Cardiac fibroblast (primary cell): ENCODE measurements around the gene CDKL1.
A peak's percentile ranks its signal among the peaks of the same experiment; 100 is the strongest.

Experiments
- DNase-seq, 2 donors: peaks; one replicate each; pipeline versions ENCODE4 v3.0.0 to v3.0.0-alpha.2; 2010; ENCODE audit warnings: low read depth in 2 of 2
- H3K4me3 ChIP-seq, 2 donors: replicated peaks in 1 of 2; 1 replicate in 1 of 2; 2 replicates in 1 of 2; pipeline ENCODE4 v1.5.1; 2011; ENCODE audit warnings: low read depth in 2 of 2, low read length in 2 of 2, mild to moderate bottlenecking in 2 of 2, moderate library complexity in 1 of 2
- TF ChIP-seq, protein P1 (sequence below): IDR thresholded peaks from one replicate; pipeline ENCODE4 v1.5.1; 2011; ENCODE audit warnings: low read depth, mild to moderate bottlenecking, low read length, inconsistent platforms

CDKL1 gene

DNA sequence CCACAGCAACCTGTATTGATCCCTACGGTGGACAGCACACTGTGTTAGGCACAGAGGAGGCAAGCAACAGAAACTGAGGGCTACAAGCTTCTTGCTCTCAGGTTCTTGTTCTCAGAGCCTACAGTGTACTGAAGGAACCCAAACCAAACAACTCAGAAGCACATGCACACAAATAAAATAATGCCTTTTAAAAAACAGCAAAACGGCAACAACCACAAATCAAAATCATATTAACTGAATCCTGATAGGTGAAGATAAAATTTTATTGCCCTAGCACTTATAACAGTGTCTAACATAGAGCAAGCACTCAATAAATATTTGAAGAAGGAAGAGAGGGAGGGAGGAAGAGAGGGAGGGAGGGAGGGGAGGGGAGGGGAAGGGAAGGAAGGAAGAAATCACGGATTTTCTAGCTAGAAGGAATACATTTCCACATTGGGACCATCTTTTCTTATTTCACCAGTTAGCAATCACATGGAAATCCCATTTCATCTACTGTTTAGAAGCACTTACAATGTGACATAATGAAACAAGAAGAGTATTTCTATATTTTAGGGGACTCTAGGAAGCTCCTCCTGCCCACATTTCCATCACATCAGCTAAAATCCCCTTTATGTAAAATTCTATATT, 57.4 kb downstream of the CDKL1 start:
- no peak for DNase-seq
- H3K4me3 ChIP-seq: no peak overlapping the region
- TF ChIP-seq, protein P1, sequence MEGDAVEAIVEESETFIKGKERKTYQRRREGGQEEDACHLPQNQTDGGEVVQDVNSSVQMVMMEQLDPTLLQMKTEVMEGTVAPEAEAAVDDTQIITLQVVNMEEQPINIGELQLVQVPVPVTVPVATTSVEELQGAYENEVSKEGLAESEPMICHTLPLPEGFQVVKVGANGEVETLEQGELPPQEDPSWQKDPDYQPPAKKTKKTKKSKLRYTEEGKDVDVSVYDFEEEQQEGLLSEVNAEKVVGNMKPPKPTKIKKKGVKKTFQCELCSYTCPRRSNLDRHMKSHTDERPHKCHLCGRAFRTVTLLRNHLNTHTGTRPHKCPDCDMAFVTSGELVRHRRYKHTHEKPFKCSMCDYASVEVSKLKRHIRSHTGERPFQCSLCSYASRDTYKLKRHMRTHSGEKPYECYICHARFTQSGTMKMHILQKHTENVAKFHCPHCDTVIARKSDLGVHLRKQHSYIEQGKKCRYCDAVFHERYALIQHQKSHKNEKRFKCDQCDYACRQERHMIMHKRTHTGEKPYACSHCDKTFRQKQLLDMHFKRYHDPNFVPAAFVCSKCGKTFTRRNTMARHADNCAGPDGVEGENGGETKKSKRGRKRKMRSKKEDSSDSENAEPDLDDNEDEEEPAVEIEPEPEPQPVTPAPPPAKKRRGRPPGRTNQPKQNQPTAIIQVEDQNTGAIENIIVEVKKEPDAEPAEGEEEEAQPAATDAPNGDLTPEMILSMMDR: no peak

DNA sequence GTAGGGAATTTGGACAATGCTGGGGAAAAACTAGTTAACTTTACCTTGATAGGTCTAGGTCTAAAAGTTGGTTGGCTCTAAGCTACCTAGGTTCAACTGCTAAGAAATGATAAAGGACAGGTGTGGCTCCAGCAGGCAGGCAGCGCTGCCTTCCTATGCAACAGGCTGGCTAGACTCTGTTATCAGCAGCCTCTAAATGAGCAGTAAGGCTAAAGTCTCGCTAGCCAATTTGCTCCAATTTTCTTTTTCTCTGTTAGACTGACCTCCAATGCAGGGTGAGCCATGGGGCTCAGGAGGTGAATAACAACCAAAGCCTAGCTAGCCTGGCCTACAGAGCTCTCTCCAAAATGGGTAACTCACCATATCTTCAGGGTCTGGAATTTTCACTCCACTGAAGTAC, 58.1 kb downstream of the CDKL1 start:
- no peak overlapping the region for H3K4me3 ChIP-seq
- no peak for DNase-seq
- TF ChIP-seq, protein P1: no peak

DNA sequence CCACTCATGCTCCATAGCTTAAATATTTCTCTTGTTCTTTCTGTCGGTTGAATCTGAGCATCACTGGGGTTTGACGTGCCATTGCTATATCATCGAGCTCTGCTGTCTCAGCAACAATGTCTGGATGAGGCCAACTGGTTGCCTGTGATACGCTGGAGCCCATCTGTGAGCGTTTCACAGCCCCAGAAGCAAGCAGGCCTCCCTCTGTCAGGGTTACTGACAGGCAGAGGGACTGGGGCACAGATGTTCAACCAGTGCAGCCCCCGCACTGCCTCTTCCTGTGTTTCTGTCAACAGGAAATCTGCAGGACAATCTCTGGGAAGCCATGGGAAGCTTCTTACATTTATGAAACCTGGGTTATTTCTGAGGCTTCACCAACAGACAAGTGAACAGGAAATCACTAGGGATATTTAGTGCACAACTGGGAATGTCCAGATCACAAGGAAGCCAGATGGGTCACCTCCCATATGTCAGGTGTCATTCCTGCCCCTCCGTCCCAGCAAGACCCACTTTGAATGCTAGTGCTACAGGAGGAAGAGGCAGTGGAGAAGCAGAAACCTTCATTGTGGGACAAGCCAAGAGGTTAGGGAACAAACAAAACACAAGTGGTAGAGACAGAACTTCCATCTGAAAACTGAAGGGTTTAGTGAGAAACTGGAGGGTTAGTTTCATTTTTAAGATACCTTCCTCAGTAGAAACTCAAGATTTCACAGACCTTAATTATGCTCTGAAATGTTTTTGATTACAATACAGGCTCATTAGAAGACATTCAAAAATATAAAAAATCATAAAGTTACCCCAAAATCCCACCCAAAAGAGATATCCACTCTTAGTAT, 60.5 kb downstream of the CDKL1 start:
- peak; percentile 65 to 72 for DNase-seq
- peak overlapping the region in 1 of 2 donors; percentile 19 for H3K4me3 ChIP-seq
- TF ChIP-seq, protein P1: no peak

DNA sequence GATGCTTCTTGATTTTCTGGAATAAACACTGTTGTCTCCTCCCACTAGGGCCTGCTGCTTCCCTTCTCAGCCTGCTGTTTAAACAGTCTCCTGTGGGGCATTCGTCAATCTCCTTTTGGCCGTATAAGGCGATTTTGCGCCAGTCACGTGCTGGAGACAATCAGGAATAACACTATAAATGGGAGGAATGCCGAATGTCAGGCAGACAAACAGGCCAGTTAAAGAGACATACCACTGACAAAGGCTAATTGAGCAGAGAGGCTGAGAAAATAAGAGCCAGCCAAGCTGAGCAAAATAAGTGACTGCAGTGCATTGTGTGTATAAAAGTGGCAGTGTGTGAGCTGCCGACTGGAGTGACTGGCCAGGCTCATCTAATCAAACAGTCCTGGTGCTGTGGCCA, 61.3 kb downstream of the CDKL1 start:
- TF ChIP-seq, protein P1: no peak
- peak; percentile 73 to 78 for DNase-seq

DNA sequence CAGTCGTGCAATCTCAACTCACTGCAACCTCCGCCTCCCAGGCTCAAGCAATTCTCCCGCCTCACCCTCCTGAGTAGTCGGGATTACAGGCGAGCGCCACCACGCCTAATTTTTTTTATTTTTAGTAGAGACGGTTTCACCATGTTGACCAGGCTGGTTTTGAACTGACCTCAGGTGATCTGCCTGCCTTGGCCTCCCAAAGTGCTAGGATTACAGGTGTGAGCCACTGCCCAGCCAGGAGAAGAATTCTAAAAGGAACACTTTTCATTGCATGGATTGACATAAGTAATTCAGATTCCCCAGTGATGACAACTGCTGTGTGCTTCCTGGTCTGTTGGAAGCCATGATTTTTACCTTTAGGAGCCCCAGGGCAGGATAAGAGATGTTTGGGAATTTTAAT, 62.5 kb downstream of the CDKL1 start:
- TF ChIP-seq, protein P1: no peak
- no peak overlapping the region for H3K4me3 ChIP-seq
- DNase-seq: no peak

More for the DNA sequence above, 61.3 kb downstream of the CDKL1 start:
- no peak overlapping the region for H3K4me3 ChIP-seq

DNA sequence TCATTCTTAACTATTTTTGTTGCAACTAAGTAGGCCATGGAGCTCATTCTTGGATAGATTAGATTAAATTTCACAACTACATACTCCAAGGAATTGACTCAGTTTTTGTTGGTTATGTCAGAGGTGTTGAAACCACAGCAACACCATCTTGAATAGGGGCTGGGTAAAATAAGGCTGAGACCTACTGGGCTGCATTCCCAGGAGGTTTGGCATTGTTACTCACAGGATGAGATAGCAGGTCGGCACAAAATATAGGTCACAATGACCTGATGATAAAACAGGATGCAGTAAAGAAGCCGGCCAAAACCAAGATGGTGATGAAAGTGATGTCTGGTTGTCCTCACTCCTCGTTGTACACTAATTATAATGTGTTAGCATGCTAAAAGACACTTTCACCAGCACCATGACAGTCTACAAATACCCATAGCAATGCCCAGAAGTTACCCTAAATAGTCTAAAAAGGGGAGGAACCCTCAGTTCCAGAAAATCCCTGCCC, 63.6 kb downstream of the CDKL1 start:
- DNase-seq: peak; percentile 98
- TF ChIP-seq, protein P1: no peak
- no peak overlapping the region for H3K4me3 ChIP-seq
